Loucy (cell line): ENCODE results near the gene FUT4.
"Not testable (repeated sequence)": the region's sequence is repeated elsewhere in the genome, so short reads cannot be mapped to it uniquely, and the experiment has no call there.

Experiments used
- H2AFZ ChIP-seq: fragments of 200-600 bp; sonication (generic); 2 replicates; pipeline ENCODE4 v1.6.0; 2016; ENCODE audit warnings: antibody characterized with exemption, mild to moderate bottlenecking, low read length, moderate library complexity
- H3F3A ChIP-seq: fragments of 200-600 bp; 2 replicates; pipeline ENCODE4 v1.6.0; 2016; ENCODE audit warnings: antibody characterized with exemption, low read depth, mild to moderate bottlenecking
- H3K27me3 ChIP-seq: fragments of 200-600 bp; sonication (generic); 2 replicates; pipeline ENCODE4 v1.6.1; 2014; ENCODE audit warnings: low read length, mild to moderate bottlenecking; ENCODE audit not compliant: insufficient read depth, poor library complexity, severe bottlenecking
- H3K36me3 ChIP-seq: fragments of 200-600 bp; sonication (generic); 2 replicates; pipeline ENCODE4 v1.6.1; 2016; ENCODE audit warnings: low read length; ENCODE audit not compliant: insufficient read depth
- H3K4me1 ChIP-seq: fragments of 200-600 bp; sonication (generic); 2 replicates; pipeline ENCODE4 v1.5.1; 2014; ENCODE audit warnings: low read length, mild to moderate bottlenecking; ENCODE audit not compliant: insufficient read depth, poor library complexity, severe bottlenecking
- H3K4me2 ChIP-seq: fragments of 200-600 bp; sonication (generic); 2 replicates; pipeline ENCODE4 v1.6.0; 2014; ENCODE audit warnings: antibody characterized with exemption, low read length, low read depth, mild to moderate bottlenecking; ENCODE audit not compliant: poor library complexity, severe bottlenecking
- H3K4me3 ChIP-seq: fragments of 200-600 bp; sonication (generic); 2 replicates; pipeline ENCODE4 v1.5.1; 2014; ENCODE audit warnings: low read length, mild to moderate bottlenecking, mixed read lengths; ENCODE audit not compliant: poor library complexity, severe bottlenecking
- H3K79me2 ChIP-seq: fragments of 200-600 bp; sonication (generic); 2 replicates; pipeline ENCODE4 v1.6.1; 2014; ENCODE audit warnings: low read length; ENCODE audit not compliant: insufficient read depth
- H3K9ac ChIP-seq: fragments of 200-600 bp; sonication (generic); 2 replicates; pipeline ENCODE4 v1.6.0; 2014; ENCODE audit warnings: mild to moderate bottlenecking, low read depth, low read length, moderate library complexity; ENCODE audit not compliant: poor library complexity, severe bottlenecking
- H3K9me2 ChIP-seq: fragments of 200-600 bp; sonication (generic); replicated peaks from 2 replicates; pipeline ENCODE4 v1.6.1; 2016; ENCODE audit warnings: low read depth, low read length, mixed read lengths
- H3K9me3 ChIP-seq: fragments of 200-600 bp; sonication (generic); 2 replicates; pipeline ENCODE4 v1.6.1; 2014; ENCODE audit warnings: mild to moderate bottlenecking, antibody characterized with exemption, low read length, low read depth; ENCODE audit not compliant: insufficient read depth
- H4K20me1 ChIP-seq: fragments of 200-600 bp; sonication (generic); 2 replicates; pipeline ENCODE4 v1.6.0; 2014; ENCODE audit warnings: antibody characterized with exemption, low read length, mild to moderate bottlenecking; ENCODE audit not compliant: insufficient read depth, poor library complexity, severe bottlenecking
- CTCF ChIP-seq: fragments of 200-600 bp; sonication (generic); conservative IDR thresholded peaks from 2 replicates; pipeline ENCODE4 v1.5.1; 2014; ENCODE audit warnings: mild to moderate bottlenecking, antibody characterized with exemption, low read length
- EZH2phosphoT487 ChIP-seq: fragments of 200-600 bp; IDR thresholded peaks from 2 replicates; pipeline ENCODE4 v1.6.1; 2018; ENCODE audit warnings: antibody characterized with exemption, mild to moderate bottlenecking, moderate library complexity, borderline replicate concordance

The FUT4 gene

GRCh38 chr11:94568200-94568599 is 24.5 kb downstream of the FUT4 start:
- no peaks in the 10 kb centered on the region for H3F3A ChIP-seq
- H3K36me3 ChIP-seq, result no peaks in the 10 kb centered on the region
- no peaks in the 10 kb centered on the region for H3K79me2 ChIP-seq
- TF ChIP-seq CTCF (no peak), EZH2phosphoT487 (no peak)
- H3K9ac ChIP-seq, result no peak overlapping the region
- no peaks in the 10 kb centered on the region for H3K27me3 ChIP-seq
- no peaks in the 10 kb centered on the region for H3K9me3 ChIP-seq
- H3K4me1 ChIP-seq, result no peaks in the 10 kb centered on the region
- no peaks in the 10 kb centered on the region for H3K9me2 ChIP-seq
- H3K4me3 ChIP-seq, result no peak overlapping the region
- H4K20me1 ChIP-seq, result no peaks in the 10 kb centered on the region
- no peak overlapping the region for H2AFZ ChIP-seq
- H3K4me2 ChIP-seq, result no peak overlapping the region

GRCh38 chr11:94568717-94569116 is 25.0 kb downstream of the FUT4 start:
- H3F3A ChIP-seq, result no peaks in the 10 kb centered on the region
- H3K4me1 ChIP-seq, result no peaks in the 10 kb centered on the region
- H3K4me3 ChIP-seq, result no peak overlapping the region
- no peaks in the 10 kb centered on the region for H4K20me1 ChIP-seq
- no peaks in the 10 kb centered on the region for H3K9me3 ChIP-seq
- no peak overlapping the region for H2AFZ ChIP-seq
- no peak overlapping the region for H3K4me2 ChIP-seq
- H3K9ac ChIP-seq, result no peak overlapping the region
- no peaks in the 10 kb centered on the region for H3K27me3 ChIP-seq
- no peaks in the 10 kb centered on the region for H3K79me2 ChIP-seq
- H3K9me2 ChIP-seq, result no peaks in the 10 kb centered on the region
- H3K36me3 ChIP-seq, result no peaks in the 10 kb centered on the region
- TF ChIP-seq CTCF (no peak), EZH2phosphoT487 (no peak)

- H3K36me3 ChIP-seq, H3F3A ChIP-seq, H3K9ac ChIP-seq, H2AFZ ChIP-seq, H3K4me2 ChIP-seq, H3K9me2 ChIP-seq, H3K79me2 ChIP-seq, H3K4me3 ChIP-seq, H4K20me1 ChIP-seq, H3K9me3 ChIP-seq, H3K4me1 ChIP-seq, H3K27me3 ChIP-seq: not testable (repeated sequence)
Observed at GRCh38 chr11:94572975-94573374, 29.3 kb downstream of the FUT4 start.

- no peak for TF ChIP-seq EZH2phosphoT487
- no peak for TF ChIP-seq CTCF
- no peaks in the 10 kb centered on the region for H3K27me3 ChIP-seq
- H3K4me3 ChIP-seq, result no peak overlapping the region
- no peaks in the 10 kb centered on the region for H3F3A ChIP-seq
- H3K4me2 ChIP-seq, result no peak overlapping the region
- no peak overlapping the region for H2AFZ ChIP-seq
- H3K36me3 ChIP-seq, result no peaks in the 10 kb centered on the region
- no peak overlapping the region for H3K9ac ChIP-seq
- H4K20me1 ChIP-seq, result no peaks in the 10 kb centered on the region
- H3K9me3 ChIP-seq, result no peaks in the 10 kb centered on the region
- H3K9me2 ChIP-seq, result no peaks in the 10 kb centered on the region
- H3K4me1 ChIP-seq, result peaks cover 5% of the 10 kb centered on the region
- no peaks in the 10 kb centered on the region for H3K79me2 ChIP-seq
Observed at GRCh38 chr11:94574193-94574961, 30.7 kb downstream of the FUT4 start.
